ENCODE data around the gene TTLL3. TPM values are rescaled to one million over a fixed set of nuclear protein-coding genes. Genes with fewer than 3 reads are reported as not detected.
A peak's percentile ranks its signal among the peaks of the same experiment; 100 is the strongest.

TTLL3 gene
- total RNA-seq, 1 donor from 2014 or later, result 37.7 TPM

- H3K4me3 Mint-ChIP-seq, result no peak overlapping the region
- peaks cover 31% of the 10 kb centered on the region for H3K4me1 Mint-ChIP-seq
- H3K27me3 Mint-ChIP-seq, result no peaks in the 10 kb centered on the region
- no peak for DNase-seq
- no peaks in the 10 kb centered on the region for H3K9me3 Mint-ChIP-seq
- H3K27ac Mint-ChIP-seq, result no peak overlapping the region
- intact Hi-C loops (cut with micrococcal nuclease), result no loop called here
- H3K36me3 Mint-ChIP-seq (ENCODE audit: low read depth), result peaks cover 73% of the 10 kb centered on the region
These were observed 5.1 kb upstream of the TTLL3 start for GRCh38 chr3:9804996-9805395.

GRCh38 chr3:9806137-9806536 is 3.9 kb upstream of the TTLL3 start:
- Mint-ChIP-seq H3K4me3 (no peak overlapping the region), H3K27me3 (no peaks in the 10 kb centered on the region), H3K4me1 (peaks cover 39% of the 10 kb centered on the region), H3K9me3 (no peaks in the 10 kb centered on the region), H3K27ac (no peak overlapping the region), H3K36me3 (ENCODE audit: low read depth) (peaks cover 70% of the 10 kb centered on the region)
- DNase-seq, result no peak
- intact Hi-C loops (cut with micrococcal nuclease), result no loop called here

- Mint-ChIP-seq H3K36me3 (ENCODE audit: low read depth) (peaks cover 71% of the 10 kb centered on the region), H3K4me3 (no peak overlapping the region), H3K27me3 (no peaks in the 10 kb centered on the region), H3K27ac (no peak overlapping the region), H3K4me1 (peaks cover 42% of the 10 kb centered on the region), H3K9me3 (no peaks in the 10 kb centered on the region)
- intact Hi-C loops (cut with micrococcal nuclease), result no loop called here
- DNase-seq, result no peak
These were observed 3.1 kb upstream of the TTLL3 start for GRCh38 chr3:9806688-9807589.

- H3K4me1 Mint-ChIP-seq, result peaks cover 42% of the 10 kb centered on the region
These were observed 2.1 kb upstream of the TTLL3 start for GRCh38 chr3:9807981-9808344.

GRCh38 chr3:9808345-9809037 is 1.6 kb upstream of the TTLL3 start:
- Mint-ChIP-seq H3K4me1 (peaks cover 40% of the 10 kb centered on the region), H3K27ac (peak overlapping the region; percentile 92), H3K36me3 (ENCODE audit: low read depth) (peaks cover 67% of the 10 kb centered on the region), H3K9me3 (no peaks in the 10 kb centered on the region), H3K27me3 (no peaks in the 10 kb centered on the region), H3K4me3 (peak overlapping the region; percentile 25)
- intact Hi-C loops (cut with micrococcal nuclease), result loop anchor here (1.0 to 2.0 kb wide), 2 partner anchors 15 to 58 kb away; partner anchors contain the start of gene ARPC4
- DNase-seq, result peak; percentile 83

More at GRCh38 chr3:9807981-9808344, 2.1 kb upstream of the TTLL3 start:
- H3K27me3 Mint-ChIP-seq, result no peaks in the 10 kb centered on the region
- H3K4me3 Mint-ChIP-seq, result no peak overlapping the region
- DNase-seq, result no peak
- no peaks in the 10 kb centered on the region for H3K9me3 Mint-ChIP-seq
- H3K36me3 Mint-ChIP-seq (ENCODE audit: low read depth), result peaks cover 68% of the 10 kb centered on the region
- intact Hi-C loops (cut with micrococcal nuclease), result loop anchor here (1.0 to 2.0 kb wide), 2 partner anchors 15 to 57 kb away; partner anchors contain the start of gene ARPC4
- H3K27ac Mint-ChIP-seq, result peak overlapping the region; percentile 92

GRCh38 chr3:9809239-9809614 is 835 bp upstream of the TTLL3 start:
- peaks cover 59% of the 10 kb centered on the region for H3K36me3 Mint-ChIP-seq (ENCODE audit: low read depth)
- peak overlapping the region; percentile 92 for H3K27ac Mint-ChIP-seq
- DNase-seq, result no peak
- peaks cover 40% of the 10 kb centered on the region for H3K4me1 Mint-ChIP-seq
- peak overlapping the region; percentile 82 for H3K4me3 Mint-ChIP-seq
- no peaks in the 10 kb centered on the region for H3K27me3 Mint-ChIP-seq
- intact Hi-C loops (cut with micrococcal nuclease), result loop anchor here (2.0 kb wide), 1 partner anchor 58 kb away; no protein-coding TSS in a partner anchor
- no peaks in the 10 kb centered on the region for H3K9me3 Mint-ChIP-seq

- H3K9me3 Mint-ChIP-seq, result no peaks in the 10 kb centered on the region
- H3K4me1 Mint-ChIP-seq, result peaks cover 37% of the 10 kb centered on the region
- no peak overlapping the region for H3K27ac Mint-ChIP-seq
- H3K27me3 Mint-ChIP-seq, result no peaks in the 10 kb centered on the region
- peak overlapping the region; percentile 82 for H3K4me3 Mint-ChIP-seq
- no peak for DNase-seq
- peaks cover 50% of the 10 kb centered on the region for H3K36me3 Mint-ChIP-seq (ENCODE audit: low read depth)
- intact Hi-C loops (cut with micrococcal nuclease), result no loop called here
These were observed 340 bp downstream of the TTLL3 start for GRCh38 chr3:9810433-9810770.

GRCh38 chr3:9810846-9811245 is 784 bp downstream of the TTLL3 start:
- intact Hi-C loops (cut with micrococcal nuclease), result no loop called here
- H3K27ac Mint-ChIP-seq, result peak overlapping the region; percentile 35
- no peak for DNase-seq
- H3K27me3 Mint-ChIP-seq, result no peaks in the 10 kb centered on the region
- H3K36me3 Mint-ChIP-seq (ENCODE audit: low read depth), result peaks cover 45% of the 10 kb centered on the region
- no peaks in the 10 kb centered on the region for H3K9me3 Mint-ChIP-seq
- H3K4me1 Mint-ChIP-seq, result peaks cover 37% of the 10 kb centered on the region
- peak overlapping the region; percentile 82 for H3K4me3 Mint-ChIP-seq

GRCh38 chr3:9812870-9813483 is 2.9 kb downstream of the TTLL3 start:
- no peaks in the 10 kb centered on the region for H3K27me3 Mint-ChIP-seq
- H3K4me3 Mint-ChIP-seq, result no peak overlapping the region
- no peak for DNase-seq
- intact Hi-C loops (cut with micrococcal nuclease), result no loop called here
- peak overlapping the region; percentile 15 for H3K27ac Mint-ChIP-seq
- peaks cover 28% of the 10 kb centered on the region for H3K4me1 Mint-ChIP-seq
- peaks cover 32% of the 10 kb centered on the region for H3K36me3 Mint-ChIP-seq (ENCODE audit: low read depth)
- H3K9me3 Mint-ChIP-seq, result no peaks in the 10 kb centered on the region

GRCh38 chr3:9815986-9816385 is 5.9 kb downstream of the TTLL3 start:
- no peaks in the 10 kb centered on the region for H3K27me3 Mint-ChIP-seq
- DNase-seq, result no peak
- H3K9me3 Mint-ChIP-seq, result no peaks in the 10 kb centered on the region
- intact Hi-C loops (cut with micrococcal nuclease), result no loop called here
- peaks cover 10% of the 10 kb centered on the region for H3K4me1 Mint-ChIP-seq
- H3K36me3 Mint-ChIP-seq (ENCODE audit: low read depth), result peaks cover 25% of the 10 kb centered on the region
- H3K27ac Mint-ChIP-seq, result no peak overlapping the region
- no peak overlapping the region for H3K4me3 Mint-ChIP-seq

GRCh38 chr3:9817436-9817835 is 7.4 kb downstream of the TTLL3 start:
- peaks cover 19% of the 10 kb centered on the region for H3K36me3 Mint-ChIP-seq (ENCODE audit: low read depth)
- no peaks in the 10 kb centered on the region for H3K9me3 Mint-ChIP-seq
- no peak overlapping the region for H3K27ac Mint-ChIP-seq
- DNase-seq, result no peak
- intact Hi-C loops (cut with micrococcal nuclease), result no loop called here
- no peaks in the 10 kb centered on the region for H3K27me3 Mint-ChIP-seq
- peaks cover 5% of the 10 kb centered on the region for H3K4me1 Mint-ChIP-seq
- no peak overlapping the region for H3K4me3 Mint-ChIP-seq

GRCh38 chr3:9818666-9819335 is 8.7 kb downstream of the TTLL3 start:
- Mint-ChIP-seq H3K4me1 (peaks cover 5% of the 10 kb centered on the region), H3K9me3 (no peaks in the 10 kb centered on the region), H3K4me3 (no peak overlapping the region), H3K36me3 (ENCODE audit: low read depth) (peaks cover 14% of the 10 kb centered on the region), H3K27me3 (no peaks in the 10 kb centered on the region), H3K27ac (no peak overlapping the region)
- no peak for DNase-seq
- intact Hi-C loops (cut with micrococcal nuclease), result no loop called here

GRCh38 chr3:9820543-9820942 is 10.5 kb downstream of the TTLL3 start:
- no peak overlapping the region for H3K4me3 Mint-ChIP-seq
- H3K36me3 Mint-ChIP-seq (ENCODE audit: low read depth), result peaks cover 13% of the 10 kb centered on the region
- H3K27ac Mint-ChIP-seq, result no peak overlapping the region
- no peaks in the 10 kb centered on the region for H3K9me3 Mint-ChIP-seq
- H3K27me3 Mint-ChIP-seq, result no peaks in the 10 kb centered on the region
- DNase-seq, result no peak
- peaks cover 5% of the 10 kb centered on the region for H3K4me1 Mint-ChIP-seq
- intact Hi-C loops (cut with micrococcal nuclease), result no loop called here
